Endometrial microvascular endothelial cells (primary cell): ENCODE measurements around the gene LAMB3. TPM values are rescaled to one million over a fixed set of nuclear protein-coding genes. Genes with fewer than 3 reads are reported as not detected.

Experiments
- in situ Hi-C: cut with HindIII; loops from 2 replicates; pipeline ENCODE4 v1.10.0; 2017; ENCODE audit warnings: low sequenced_read_pairs, low pct_unique_long_range_greater_than_20kb; ENCODE audit errors: inconsistent ontology term
- total RNA-seq: library from RNA; depleted of rRNA; stranded (reverse); fragments of >200 nt; gene quantifications from one replicate; pipeline ENCODE4 v1.2.3, GENCODE V29; 2015; ENCODE audit errors: inconsistent ontology term

Gene LAMB3
- total RNA-seq, 1 donor from 2014 or later = 15.8 TPM

DNA sequence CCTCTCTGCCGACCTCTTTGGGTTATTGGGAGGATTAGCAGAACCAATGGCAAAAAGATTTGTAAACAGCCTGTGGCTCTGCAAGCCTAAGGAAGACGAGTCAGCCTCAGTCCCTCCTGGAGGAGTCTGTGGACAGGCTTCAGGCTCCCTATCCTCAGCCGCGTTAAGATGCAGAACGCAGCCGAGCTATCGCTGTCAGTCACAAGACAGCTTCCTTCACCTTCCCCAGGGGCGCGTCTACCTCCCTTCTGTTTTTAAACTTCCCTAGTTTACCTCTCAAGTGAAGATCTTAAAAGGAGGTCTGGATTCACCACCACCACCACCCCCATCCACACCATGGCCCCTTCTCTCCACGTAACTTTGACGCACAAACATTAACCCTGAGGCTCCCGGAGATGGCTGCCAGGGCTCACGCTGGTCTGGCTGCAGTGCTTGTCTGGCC lies 68.0 kb downstream of the LAMB3 start:
- in situ Hi-C loops = no loop called here

DNA sequence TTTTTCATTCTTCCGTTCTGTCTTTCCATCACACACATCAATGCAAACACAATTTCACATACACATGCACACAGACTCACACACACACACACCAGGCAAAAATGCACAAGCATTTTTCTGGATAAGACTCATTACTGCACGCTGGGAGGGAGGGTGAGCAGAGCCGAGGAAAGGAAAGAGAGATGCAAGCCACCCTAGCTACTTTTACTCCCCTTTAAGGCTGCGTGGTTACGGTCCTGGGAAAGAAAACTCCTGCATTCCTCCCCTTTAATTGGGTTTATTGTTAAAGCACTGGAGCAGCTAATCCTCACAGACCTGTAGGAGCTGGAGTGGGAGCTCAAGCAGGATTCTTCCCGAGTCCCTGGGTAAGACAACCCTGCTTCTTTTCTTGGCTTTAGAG lies 68.8 kb downstream of the LAMB3 start, which contains the start of gene CAMK1G:
Gene CAMK1G, plus strand, starts transcription at position 307 of the 400 bp plus-strand sequence. CDS start 11,270 bp downstream, outside the sequence.
- in situ Hi-C loops = no loop called here

DNA sequence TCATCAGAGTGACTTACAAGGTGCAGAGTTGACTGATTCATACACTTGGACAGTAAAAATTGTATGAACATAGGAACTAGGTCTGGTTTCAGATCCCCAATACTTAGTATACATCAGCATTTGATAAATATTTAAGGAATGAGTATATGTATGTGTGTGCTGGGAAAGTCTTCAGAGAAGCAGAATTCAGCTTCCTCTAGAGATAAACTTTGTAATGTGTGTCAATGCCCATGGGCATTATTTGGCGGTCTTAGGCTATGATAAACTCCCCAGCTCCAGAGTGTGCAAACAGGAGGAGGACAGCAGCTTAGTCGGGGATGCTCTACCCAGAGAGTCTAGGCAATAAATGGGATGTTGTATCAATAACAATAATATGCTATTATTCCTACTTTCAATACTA lies 71.6 kb downstream of the LAMB3 start:
- in situ Hi-C loops = no loop called here

GRCh38 chr1:209577346-209577745 lies 74.9 kb downstream of the LAMB3 start:
- in situ Hi-C loops = no loop called here

DNA sequence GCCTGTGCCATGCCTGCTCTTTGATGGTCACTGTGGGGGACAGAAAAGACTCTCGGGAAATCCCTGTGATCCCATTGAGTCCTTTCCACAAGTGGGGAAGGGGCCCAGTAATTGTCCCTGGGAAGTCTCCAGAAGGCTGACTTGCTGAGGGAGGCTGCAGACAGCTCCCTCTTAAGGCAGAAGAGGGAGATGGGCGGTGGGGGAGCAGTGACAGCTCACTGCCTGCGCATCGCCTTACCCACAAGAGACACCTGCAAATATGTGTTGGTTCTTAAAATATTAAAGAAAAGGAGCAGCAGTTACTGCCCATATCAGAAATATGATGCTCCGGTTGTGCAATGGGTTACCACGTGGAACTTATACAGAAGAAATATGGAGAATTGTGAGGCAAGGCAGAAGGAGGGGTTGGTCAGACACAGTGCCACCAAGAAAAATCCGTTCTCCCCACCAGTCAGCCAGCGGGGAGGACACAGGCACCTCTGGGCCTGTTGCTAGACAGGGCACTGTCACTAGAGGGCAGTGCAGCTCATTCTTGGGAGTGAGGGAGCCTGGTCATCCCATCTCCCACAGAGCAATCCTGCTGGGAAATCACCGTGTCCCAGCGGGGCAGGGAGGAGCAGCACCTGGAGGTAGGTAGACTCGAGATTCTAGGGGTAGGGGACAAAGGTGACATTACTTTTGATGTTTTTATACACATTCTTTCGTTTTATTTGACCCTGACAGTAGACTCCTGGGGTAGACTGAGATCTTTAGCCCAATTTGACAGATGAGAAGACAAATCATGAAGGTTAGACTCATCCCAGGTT lies 75.6 kb downstream of the LAMB3 start:
- in situ Hi-C loops = no loop called here

- in situ Hi-C loops = no loop called here
These were observed 81.5 kb downstream of the LAMB3 start for GRCh38 chr1:209570743-209571142.

- in situ Hi-C loops = no loop called here
These were observed 82.6 kb downstream of the LAMB3 start for GRCh38 chr1:209569455-209570207.

GRCh38 chr1:209567698-209568175 lies 84.5 kb downstream of the LAMB3 start:
- in situ Hi-C loops = no loop called here

DNA sequence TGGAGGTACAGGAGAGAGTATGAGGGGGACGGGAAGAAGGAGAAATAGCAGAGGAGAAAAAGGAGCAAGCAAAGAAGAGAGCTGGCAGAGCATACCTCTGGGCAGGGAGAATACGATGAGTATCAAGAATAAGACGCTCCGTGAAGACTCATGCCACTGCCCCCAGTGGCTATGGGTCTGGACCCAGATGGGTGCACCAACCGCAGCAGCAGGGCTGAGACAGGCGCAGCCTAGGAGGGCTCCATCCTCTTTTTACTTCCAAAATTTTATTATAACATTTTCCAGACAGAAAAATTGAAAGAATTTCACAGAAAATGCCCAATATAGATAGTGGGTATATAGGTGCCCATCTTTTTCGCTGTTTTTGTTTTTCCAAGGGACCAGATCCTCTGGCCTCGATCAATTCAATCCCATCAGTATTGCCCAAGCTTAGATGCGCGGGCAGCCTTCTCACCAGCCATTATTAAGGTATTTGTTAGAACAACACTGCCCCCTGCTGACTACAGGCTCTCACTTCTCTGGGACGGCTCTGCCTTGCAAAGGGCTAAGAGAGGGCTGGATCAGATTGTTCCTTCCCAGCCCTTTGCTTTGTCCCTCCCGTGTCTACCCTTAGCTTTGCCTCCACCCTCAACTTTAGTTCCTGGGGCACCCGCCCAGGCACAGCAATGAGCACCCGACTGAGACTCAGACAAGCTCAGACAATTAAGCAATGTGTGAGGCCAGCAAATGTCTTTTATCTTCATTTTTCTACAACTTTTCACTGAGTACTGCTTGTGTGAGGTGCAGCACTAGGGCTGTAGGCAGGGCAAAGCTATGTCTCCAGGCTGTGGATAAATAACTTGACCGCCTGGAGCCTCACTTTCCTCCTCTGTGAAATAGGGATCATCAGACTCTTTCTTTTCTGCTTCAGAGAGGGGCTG lies 86.2 kb downstream of the LAMB3 start:
- in situ Hi-C loops = no loop called here

Other genes with a start within 250 kb of the LAMB3 start
- 0.37 TPM for gene CAMK1G, start 68.7 kb downstream of the LAMB3 start, total RNA-seq
- 34.6 TPM for gene G0S2, start 23.0 kb upstream of the LAMB3 start, total RNA-seq
- 0.46 TPM for gene HSD11B1, start 52.4 kb upstream of the LAMB3 start, total RNA-seq
- not detected for gene TRAF3IP3, start 103.6 kb upstream of the LAMB3 start, total RNA-seq
- gene C1orf74, start 132.1 kb upstream of the LAMB3 start, total RNA-seq = 3.7 TPM
- gene IRF6, start 153.7 kb upstream of the LAMB3 start, total RNA-seq = 0.37 TPM
- gene UTP25, start 175.5 kb upstream of the LAMB3 start, total RNA-seq = 7.8 TPM